ENCODE results near the gene PTK7.

GRCh38 chr6:43054206-43054943 lies 21.7 kb upstream of the PTK7 start:
- no peak for TF ChIP-seq CTCF (conservative IDR thresholded peaks at IDR 0.05; ENCODE audit: low read length)
- no peak for TF ChIP-seq EZH2phosphoT487 (IDR thresholded peaks at IDR 0.05; ENCODE audit: borderline replicate concordance)
